Caco-2 (cell line): ENCODE results near the gene MEGF11. TPM values are rescaled to one million over a fixed set of nuclear protein-coding genes. Genes with fewer than 3 reads are reported as not detected.

Source experiments
- BruUV-seq: library from RNA; stranded (reverse); fragments of 400-500 nt; replicated peaks from 2 replicates; lab custom pipeline; 2021; lab: Mats Ljungman, UMichigan
- CTCF ChIA-PET: fragments of 300-600 bp; sonication (Branson Sonifier 250); formaldehyde crosslinking; loops from one replicate; lab custom pipeline; 2022; ENCODE audit warnings: antibody characterized with exemption; lab: Charles Lee
- POLR2A ChIA-PET: fragments of 300-600 bp; sonication (Branson Sonifier 250); formaldehyde crosslinking; loops from one replicate; lab custom pipeline; 2022; ENCODE audit warnings: antibody characterized with exemption; lab: Charles Lee
- DNase-seq, 2 experiments: peaks; one replicate each; pipeline versions ENCODE4 v3.0.0 to v3.0.0-alpha.2; 2020 to 2022
- H3K27me3 ChIP-seq: replicated peaks from 2 replicates; pipeline ENCODE4 v1.6.0; 2011; ENCODE audit warnings: low read length; ENCODE audit not compliant: control insufficient read depth, insufficient read depth
- H3K36me3 ChIP-seq: 2 replicates; pipeline ENCODE4 v1.5.1; 2011; ENCODE audit warnings: low read length; ENCODE audit not compliant: control insufficient read depth, insufficient read depth
- H3K4me1 ChIP-seq: fragments of 250-450 bp; sonication (Bioruptor Pico); 2 replicates; pipeline ENCODE4 v1.5.1; 2020; ENCODE audit warnings: mild to moderate bottlenecking
- H3K4me3 ChIP-seq: 2 replicates; pipeline ENCODE4 v1.5.1; 2011; ENCODE audit warnings: low read depth, mild to moderate bottlenecking, control low read depth, low read length
- H3K9me3 ChIP-seq: fragments of 250-450 bp; sonication (Bioruptor Pico); 2 replicates; pipeline ENCODE4 v1.5.1; 2020; ENCODE audit warnings: mild to moderate bottlenecking, moderate library complexity
- H3K27ac Mint-ChIP-seq: one replicate; pipeline ENCODE4 v1.8.0; 2022; ENCODE audit warnings: mixed read lengths; ENCODE audit not compliant: unreplicated experiment
- H3K27me3 Mint-ChIP-seq: one replicate; pipeline ENCODE4 v1.8.0; 2022; ENCODE audit warnings: mixed read lengths; ENCODE audit not compliant: insufficient read depth, unreplicated experiment
- H3K36me3 Mint-ChIP-seq: one replicate; pipeline ENCODE4 v1.8.0; 2022; ENCODE audit warnings: mild to moderate bottlenecking, mixed read lengths; ENCODE audit not compliant: insufficient read depth, unreplicated experiment
- H3K4me1 Mint-ChIP-seq: one replicate; pipeline ENCODE4 v1.8.0; 2022; ENCODE audit warnings: low read depth, mixed read lengths; ENCODE audit not compliant: unreplicated experiment
- H3K4me3 Mint-ChIP-seq: one replicate; pipeline ENCODE4 v1.8.0; 2022; ENCODE audit warnings: mild to moderate bottlenecking, moderate library complexity, mixed read lengths; ENCODE audit not compliant: unreplicated experiment
- H3K9me3 Mint-ChIP-seq: one replicate; pipeline ENCODE4 v1.8.0; 2022; ENCODE audit warnings: mixed read lengths; ENCODE audit not compliant: unreplicated experiment
- intact Hi-C: fragments of 100-400 bp; cut with micrococcal nuclease; formaldehyde crosslinking; loops from one replicate; pipeline ENCODE4 v1.10.0; 2022; ENCODE audit not compliant: unreplicated experiment
- total RNA-seq: library from RNA; stranded (reverse); gene quantifications from 2 replicates; pipeline ENCODE4 v1.2.3, GENCODE V29; 2022
- TF ChIP-seq, protein P1 (sequence below), 2 experiments: fragments of 200-600 bp in 1 of 2; IDR thresholded peaks; 1 replicate in 1 of 2; 2 replicates in 1 of 2; pipeline versions ENCODE4 v1.5.1 to v1.8.0; 2011 to 2022; ENCODE audit warnings: antibody characterized with exemption in 1 of 2, control low read depth in 1 of 2, inconsistent platforms in 1 of 2, low read depth in 1 of 2, low read length in 1 of 2, mild to moderate bottlenecking in 1 of 2, moderate library complexity in 1 of 2; ENCODE audit not compliant: insufficient read depth in 1 of 2, severe bottlenecking in 1 of 2, unreplicated experiment in 1 of 2

Gene MEGF11
- total RNA-seq, 1 experiment from 2014 or later: 0.66 TPM

DNA sequence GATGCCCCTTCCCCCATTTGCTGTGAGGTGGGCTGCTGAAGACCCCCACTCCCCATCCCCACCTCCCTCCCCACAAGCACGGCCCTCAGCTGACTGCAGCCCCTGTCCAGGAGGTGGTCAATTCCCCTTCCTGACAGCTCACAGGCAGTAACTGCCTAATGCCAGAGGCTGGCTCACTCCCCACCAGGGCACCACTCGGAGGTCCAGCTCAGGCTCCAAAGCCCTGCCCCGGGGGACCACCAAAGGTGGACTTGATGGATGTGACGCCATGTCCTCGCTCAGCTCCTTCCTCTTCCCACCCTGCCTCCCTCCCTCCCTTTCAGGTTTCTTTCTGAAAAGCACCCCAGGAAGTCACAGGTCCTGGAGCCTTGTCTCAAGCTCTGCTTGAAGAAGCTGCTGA lies 82.8 kb downstream of the MEGF11 start:
- DNase-seq: no peak
- H3K36me3 ChIP-seq: no peaks in the 10 kb centered on the region
- H3K4me1 ChIP-seq: no peaks in the 10 kb centered on the region
- intact Hi-C loops: no loop called here
- ChIA-PET POLR2A (no interaction called here), CTCF (no interaction called here)
- H3K27me3 ChIP-seq: no peaks in the 10 kb centered on the region; the same call in 1 of the 2 replicates
- BruUV-seq: no TSS peak
- no peak overlapping the region for H3K27ac Mint-ChIP-seq
- no peak overlapping the region for H3K4me3 Mint-ChIP-seq
- TF ChIP-seq, protein P1, sequence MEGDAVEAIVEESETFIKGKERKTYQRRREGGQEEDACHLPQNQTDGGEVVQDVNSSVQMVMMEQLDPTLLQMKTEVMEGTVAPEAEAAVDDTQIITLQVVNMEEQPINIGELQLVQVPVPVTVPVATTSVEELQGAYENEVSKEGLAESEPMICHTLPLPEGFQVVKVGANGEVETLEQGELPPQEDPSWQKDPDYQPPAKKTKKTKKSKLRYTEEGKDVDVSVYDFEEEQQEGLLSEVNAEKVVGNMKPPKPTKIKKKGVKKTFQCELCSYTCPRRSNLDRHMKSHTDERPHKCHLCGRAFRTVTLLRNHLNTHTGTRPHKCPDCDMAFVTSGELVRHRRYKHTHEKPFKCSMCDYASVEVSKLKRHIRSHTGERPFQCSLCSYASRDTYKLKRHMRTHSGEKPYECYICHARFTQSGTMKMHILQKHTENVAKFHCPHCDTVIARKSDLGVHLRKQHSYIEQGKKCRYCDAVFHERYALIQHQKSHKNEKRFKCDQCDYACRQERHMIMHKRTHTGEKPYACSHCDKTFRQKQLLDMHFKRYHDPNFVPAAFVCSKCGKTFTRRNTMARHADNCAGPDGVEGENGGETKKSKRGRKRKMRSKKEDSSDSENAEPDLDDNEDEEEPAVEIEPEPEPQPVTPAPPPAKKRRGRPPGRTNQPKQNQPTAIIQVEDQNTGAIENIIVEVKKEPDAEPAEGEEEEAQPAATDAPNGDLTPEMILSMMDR (IDR thresholded peaks at IDR 0.05; ENCODE audit: insufficient read depth in 1 of 2, low read depth in 1 of 2, low read length in 1 of 2, severe bottlenecking in 1 of 2, unreplicated experiment in 1 of 2): no peak
- no peaks in the 10 kb centered on the region for H3K4me1 Mint-ChIP-seq
- no peaks in the 10 kb centered on the region for H3K9me3 ChIP-seq
- H3K27me3 Mint-ChIP-seq: peaks cover 28% of the 10 kb centered on the region
- no peak overlapping the region for H3K4me3 ChIP-seq
- H3K9me3 Mint-ChIP-seq: no peaks in the 10 kb centered on the region
- peaks cover 5% of the 10 kb centered on the region for H3K36me3 Mint-ChIP-seq

DNA sequence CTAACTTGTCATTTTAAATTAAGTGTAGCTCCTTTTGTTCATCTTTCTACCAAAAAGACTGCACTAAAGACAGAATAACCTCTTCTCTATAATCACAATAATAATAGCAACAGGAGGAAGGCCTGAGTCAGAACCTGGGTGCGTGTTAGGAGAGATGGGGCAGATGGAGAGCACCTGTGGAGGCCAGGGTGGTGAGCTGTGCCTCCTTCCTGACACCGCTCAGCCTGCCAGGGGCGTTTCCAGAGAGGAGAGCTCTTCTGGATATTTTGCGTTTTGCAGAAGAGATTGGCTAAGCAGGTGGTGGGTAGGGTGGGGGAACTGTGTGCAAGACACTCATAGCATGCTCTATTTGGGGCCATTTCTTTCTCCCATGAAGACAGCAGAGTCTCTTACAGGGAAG lies 83.5 kb downstream of the MEGF11 start:
- H3K36me3 Mint-ChIP-seq: peaks cover 5% of the 10 kb centered on the region
- DNase-seq: no peak
- H3K4me3 Mint-ChIP-seq: no peak overlapping the region
- H3K4me3 ChIP-seq: no peak overlapping the region
- intact Hi-C loops: no loop called here
- H3K36me3 ChIP-seq: no peaks in the 10 kb centered on the region
- H3K27me3 Mint-ChIP-seq: peaks cover 23% of the 10 kb centered on the region
- ChIA-PET POLR2A (no interaction called here), CTCF (no interaction called here)
- no peak overlapping the region for H3K27ac Mint-ChIP-seq
- H3K4me1 ChIP-seq: no peaks in the 10 kb centered on the region
- TF ChIP-seq, protein P1 (IDR thresholded peaks at IDR 0.05; ENCODE audit: insufficient read depth in 1 of 2, low read depth in 1 of 2, low read length in 1 of 2, severe bottlenecking in 1 of 2, unreplicated experiment in 1 of 2): no peak
- H3K9me3 Mint-ChIP-seq: no peaks in the 10 kb centered on the region
- H3K9me3 ChIP-seq: no peaks in the 10 kb centered on the region
- H3K4me1 Mint-ChIP-seq: no peaks in the 10 kb centered on the region
- BruUV-seq: no TSS peak
- H3K27me3 ChIP-seq: no peaks in the 10 kb centered on the region; the same call in 1 of the 2 replicates

DNA sequence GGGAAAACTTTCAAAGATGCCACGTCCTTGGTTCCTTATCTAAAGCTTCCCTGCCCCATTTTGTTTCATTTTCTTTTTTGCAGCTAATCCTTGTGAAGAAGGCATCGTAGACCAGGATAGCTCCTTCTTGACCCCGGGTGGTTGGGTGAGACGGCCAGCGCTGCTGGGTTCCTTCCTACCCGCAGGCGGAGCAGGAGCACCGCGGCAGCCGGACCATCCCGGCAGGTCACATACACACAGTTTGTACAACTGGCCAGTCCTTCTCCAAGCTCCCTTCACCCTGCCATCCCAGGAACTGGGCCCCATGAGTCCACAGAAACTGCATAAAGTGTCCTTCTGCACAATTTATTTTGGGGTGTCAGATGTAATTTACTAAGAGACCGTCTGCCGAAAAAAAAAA lies 83.9 kb downstream of the MEGF11 start:
- TF ChIP-seq, protein P1 (IDR thresholded peaks at IDR 0.05; ENCODE audit: insufficient read depth in 1 of 2, low read depth in 1 of 2, low read length in 1 of 2, severe bottlenecking in 1 of 2, unreplicated experiment in 1 of 2): no peak
- Mint-ChIP-seq H3K9me3 (no peaks in the 10 kb centered on the region), H3K4me3 (no peak overlapping the region), H3K36me3 (peaks cover 5% of the 10 kb centered on the region), H3K4me1 (no peaks in the 10 kb centered on the region), H3K27me3 (peaks cover 21% of the 10 kb centered on the region), H3K27ac (no peak overlapping the region)
- H3K4me3 ChIP-seq: no peak overlapping the region
- no peaks in the 10 kb centered on the region; the same call in 1 of the 2 replicates for H3K27me3 ChIP-seq
- H3K4me1 ChIP-seq: no peaks in the 10 kb centered on the region
- H3K9me3 ChIP-seq: no peaks in the 10 kb centered on the region
- BruUV-seq: no TSS peak
- CTCF ChIA-PET: no interaction called here
- intact Hi-C loops: no loop called here
- no peaks in the 10 kb centered on the region for H3K36me3 ChIP-seq
- DNase-seq: no peak
- POLR2A ChIA-PET: no interaction called here
